Dendritic cell treated with granulocyte-macrophage colony-stimulating factor and Interleukin-4, amounts not matched to agents 40 ng/mL and 50 ng/mL, for 4 days (primary cell): ENCODE measurements around the gene OSGIN1.

Source experiments
- H3K27ac Mint-ChIP-seq: one replicate; pipeline ENCODE4 v1.8.0; 2022; ENCODE audit warnings: mild to moderate bottlenecking, mixed read lengths
- H3K27me3 Mint-ChIP-seq: one replicate; pipeline ENCODE4 v1.8.0; 2022; ENCODE audit warnings: mild to moderate bottlenecking, mixed read lengths
- H3K36me3 Mint-ChIP-seq: one replicate; pipeline ENCODE4 v1.8.0; 2022; ENCODE audit warnings: low read depth, mixed read lengths
- H3K4me1 Mint-ChIP-seq: one replicate; pipeline ENCODE4 v1.8.0; 2022; ENCODE audit warnings: low read depth, mixed read lengths
- H3K4me3 Mint-ChIP-seq: one replicate; pipeline ENCODE4 v1.8.0; 2022; ENCODE audit warnings: mild to moderate bottlenecking, moderate library complexity, mixed read lengths
- H3K9me3 Mint-ChIP-seq: one replicate; pipeline ENCODE4 v1.8.0; 2022; ENCODE audit warnings: mixed read lengths
- intact Hi-C: fragments of 100-400 bp; cut with micrococcal nuclease; formaldehyde crosslinking; loops from one replicate; pipeline ENCODE4 v1.15.0; 2022

Gene OSGIN1

GRCh38 chr16:84013787-84014569 lies 60.9 kb downstream of the OSGIN1 start:
- peaks cover 40% of the 10 kb centered on the region for H3K27me3 Mint-ChIP-seq
- H3K4me1 Mint-ChIP-seq, result peaks cover 9% of the 10 kb centered on the region
- no peak overlapping the region for H3K27ac Mint-ChIP-seq
- no peaks in the 10 kb centered on the region for H3K36me3 Mint-ChIP-seq
- no peak overlapping the region for H3K4me3 Mint-ChIP-seq
- intact Hi-C loops, result no loop called here
- H3K9me3 Mint-ChIP-seq, result peaks cover 6% of the 10 kb centered on the region

GRCh38 chr16:84014570-84015327 lies 61.7 kb downstream of the OSGIN1 start:
- H3K4me1 Mint-ChIP-seq, result peaks cover 9% of the 10 kb centered on the region
- no peaks in the 10 kb centered on the region for H3K36me3 Mint-ChIP-seq
- H3K27me3 Mint-ChIP-seq, result peaks cover 45% of the 10 kb centered on the region
- H3K27ac Mint-ChIP-seq, result no peak overlapping the region
- H3K4me3 Mint-ChIP-seq, result no peak overlapping the region
- intact Hi-C loops, result no loop called here
- H3K9me3 Mint-ChIP-seq, result peaks cover 6% of the 10 kb centered on the region

- peaks cover 7% of the 10 kb centered on the region for H3K9me3 Mint-ChIP-seq
- H3K27ac Mint-ChIP-seq, result no peak overlapping the region
- no peaks in the 10 kb centered on the region for H3K36me3 Mint-ChIP-seq
- peaks cover 47% of the 10 kb centered on the region for H3K27me3 Mint-ChIP-seq
- peaks cover 9% of the 10 kb centered on the region for H3K4me1 Mint-ChIP-seq
- H3K4me3 Mint-ChIP-seq, result no peak overlapping the region
- intact Hi-C loops, result no loop called here
Measured at GRCh38 chr16:84015399-84015798, 62.4 kb downstream of the OSGIN1 start.
